Measurements from ENCODE around the gene ERC2.
"Not testable (repeated sequence)": the region's sequence is repeated elsewhere in the genome, so short reads cannot be mapped to it uniquely, and the experiment has no call there.

ERC2 gene

DNA sequence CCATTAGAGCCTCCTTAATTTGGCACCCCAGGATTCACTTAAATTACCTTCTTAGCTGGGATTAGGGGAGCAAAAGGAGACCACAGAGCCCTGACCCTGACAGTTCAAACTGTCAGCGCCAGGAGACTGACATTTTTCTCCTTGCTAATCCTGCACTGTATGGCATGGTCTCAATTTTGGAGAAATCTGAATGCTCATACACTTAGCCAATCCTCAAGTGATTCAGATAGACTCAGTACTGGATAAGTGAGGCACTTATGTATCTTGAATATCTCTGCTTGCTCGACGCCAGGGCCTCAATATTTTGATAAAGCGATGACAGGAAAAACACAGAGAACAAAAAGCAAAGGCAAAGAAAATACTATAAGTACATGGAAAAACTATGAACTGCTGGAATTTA lies 605.2 kb downstream of the ERC2 start:
- DNase-seq: no peak

DNA sequence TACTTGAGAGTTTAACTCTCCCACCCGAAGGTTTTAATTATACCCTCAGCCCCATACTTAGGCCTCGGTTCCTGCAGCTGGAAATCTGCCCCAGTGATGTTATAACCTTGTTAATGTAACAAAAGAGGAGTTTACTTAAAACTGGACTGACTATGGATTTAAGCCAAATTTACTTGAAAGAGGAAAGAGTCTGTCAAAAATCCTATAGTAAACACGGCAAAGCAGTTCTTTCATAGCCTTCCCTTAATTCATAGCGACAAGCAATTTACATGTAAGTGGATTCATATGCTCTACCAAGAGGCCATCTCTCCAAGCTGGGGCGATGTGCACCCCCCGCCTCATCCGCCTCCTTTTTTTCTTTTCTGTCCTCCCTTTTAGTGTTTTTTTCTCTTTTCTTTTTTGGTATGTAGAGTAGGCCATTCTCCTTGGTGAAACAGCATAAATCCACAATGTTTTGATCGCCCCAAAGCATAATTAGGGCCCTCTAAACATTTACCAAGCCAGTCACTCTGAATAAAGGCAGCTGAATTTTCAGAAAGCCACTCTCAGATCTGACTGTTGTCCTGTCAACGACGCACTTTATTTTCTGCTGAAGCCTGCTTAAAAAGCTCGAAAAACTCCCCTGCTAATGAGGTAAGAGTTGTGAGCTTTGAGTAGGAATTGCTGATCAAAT lies 608.1 kb downstream of the ERC2 start:
- DNase-seq: no peak

DNA sequence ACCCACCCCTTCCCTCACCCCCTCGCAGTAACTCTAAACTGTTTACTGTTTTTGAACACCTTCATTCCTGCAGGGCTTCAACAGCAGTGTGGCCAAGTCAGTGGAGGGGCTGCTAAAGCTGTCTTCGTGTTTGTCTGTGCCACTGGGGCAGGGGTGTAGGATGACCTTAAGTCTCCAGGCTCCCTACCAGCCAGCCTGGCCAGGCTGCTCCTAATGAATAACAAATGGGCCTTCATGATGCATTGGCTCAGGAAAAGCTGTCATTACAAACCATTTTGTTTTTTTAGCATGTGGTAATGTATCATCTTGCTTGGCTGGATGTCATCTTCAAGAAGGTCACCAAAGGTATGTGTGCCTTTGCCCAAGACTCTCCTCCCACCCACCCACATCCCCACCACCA lies 609.0 kb downstream of the ERC2 start:
- no peak for DNase-seq

DNA sequence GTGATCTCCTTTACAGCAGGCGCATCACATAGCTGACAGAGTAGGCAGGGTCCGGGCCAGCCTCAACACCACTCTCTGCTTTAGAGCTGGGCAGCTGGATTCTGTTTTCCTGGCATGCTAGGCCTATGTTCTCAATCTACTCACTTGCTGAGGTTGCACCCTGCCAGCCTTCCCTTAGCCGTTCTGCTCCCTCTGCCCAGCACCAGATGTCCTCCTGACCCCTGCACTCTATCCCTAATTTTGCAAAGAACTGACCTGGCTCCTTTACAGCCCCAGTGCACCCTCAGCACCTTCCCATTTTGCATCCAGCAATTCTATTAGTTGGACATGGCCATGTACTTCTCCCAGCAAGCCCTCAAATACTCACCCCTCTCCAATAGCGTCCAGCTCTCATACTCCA lies 609.5 kb downstream of the ERC2 start:
- no peak for DNase-seq

DNA sequence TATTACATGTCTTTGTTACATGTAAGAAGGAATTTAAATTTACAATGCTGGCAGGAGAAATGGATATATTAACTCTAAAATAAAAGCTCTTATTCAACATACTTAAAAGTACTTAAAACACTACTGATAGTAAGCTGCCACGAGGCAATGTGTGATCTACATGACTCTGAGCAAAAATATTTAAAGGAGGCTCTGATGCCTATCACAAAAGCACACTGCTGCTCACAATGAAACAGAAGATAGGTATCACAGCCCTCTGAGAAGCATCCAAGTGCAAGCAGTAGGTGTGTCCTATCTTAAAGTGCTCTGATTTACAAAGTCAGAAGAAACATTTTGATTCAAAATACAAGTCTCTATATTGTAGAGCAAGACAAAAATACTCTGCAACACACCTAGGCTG lies 610.0 kb downstream of the ERC2 start:
- DNase-seq: no peak

DNA sequence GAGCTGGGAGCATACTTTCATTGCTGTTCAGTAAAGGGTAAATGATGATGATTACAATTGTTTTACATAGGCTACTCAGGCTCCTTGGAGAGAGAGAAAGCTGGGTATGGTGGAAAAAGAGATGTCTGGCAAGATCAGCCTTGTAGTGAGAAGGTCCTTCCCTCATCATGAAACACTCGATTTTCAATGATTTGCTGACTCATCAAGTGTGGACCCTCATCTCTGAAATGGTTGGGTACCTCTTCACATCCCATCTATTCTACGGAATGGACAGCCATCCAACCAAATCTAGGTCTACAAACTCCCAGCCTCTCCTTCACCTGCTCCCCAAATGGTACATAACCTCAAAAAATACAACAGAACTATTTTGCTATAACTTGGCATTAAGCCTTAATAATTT lies 610.6 kb downstream of the ERC2 start:
- no peak for DNase-seq

DNA sequence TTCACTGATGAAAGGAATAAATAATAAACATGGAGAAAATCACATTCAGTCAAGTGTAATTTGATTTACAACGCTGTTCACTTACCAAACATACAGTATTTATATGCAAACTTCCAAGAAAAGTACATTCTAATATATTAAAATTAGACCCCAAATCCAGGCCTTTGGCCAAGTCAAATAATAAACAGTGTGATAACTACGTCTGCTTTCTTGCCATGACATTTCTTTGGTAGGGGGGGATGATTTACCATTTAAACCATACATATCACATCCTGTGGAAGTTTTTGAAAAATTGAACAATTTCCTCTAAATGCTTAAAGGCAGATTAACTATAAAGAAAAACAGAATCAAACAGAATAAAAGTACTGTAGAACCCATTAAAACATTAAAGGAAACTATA lies 613.0 kb downstream of the ERC2 start:
- DNase-seq: no peak

DNA sequence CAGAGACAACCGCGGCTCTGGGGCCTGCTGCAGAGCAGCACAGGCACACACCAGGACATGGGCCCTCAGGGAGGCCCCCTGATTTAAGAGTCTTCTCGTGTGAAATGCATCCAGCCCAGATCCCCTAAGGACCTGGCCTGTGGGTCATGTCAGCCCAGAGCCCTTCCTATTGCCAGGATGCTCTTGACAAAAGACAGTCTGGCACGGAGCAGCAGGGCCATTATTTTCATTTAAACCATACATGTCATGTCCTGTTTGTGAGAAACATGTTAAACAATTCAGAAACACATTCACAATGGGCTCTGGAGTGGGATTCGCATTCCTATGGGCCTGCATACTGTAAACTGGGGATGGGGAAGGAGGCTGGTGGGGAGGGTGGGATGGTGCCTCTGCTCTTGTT lies 613.8 kb downstream of the ERC2 start:
- DNase-seq: no peak

DNA sequence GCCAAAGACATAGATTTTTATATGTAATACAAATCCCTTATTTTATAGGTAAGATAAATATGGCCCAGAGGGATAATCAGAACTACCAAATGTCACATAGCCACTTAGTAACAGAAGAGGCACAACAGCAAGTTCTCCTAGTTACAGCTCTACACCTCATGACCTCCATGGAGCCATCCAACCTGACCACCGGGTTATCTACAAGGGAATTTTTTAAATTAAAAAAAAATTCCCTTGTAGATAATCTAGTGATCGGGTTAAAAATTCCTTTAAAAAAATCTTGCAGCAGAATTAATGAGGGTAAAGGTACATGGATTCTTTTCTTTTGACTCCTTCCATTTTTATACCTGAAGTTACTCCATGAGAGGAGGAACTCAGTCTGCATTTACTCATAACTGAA lies 615.9 kb downstream of the ERC2 start:
- DNase-seq: no peak

DNA sequence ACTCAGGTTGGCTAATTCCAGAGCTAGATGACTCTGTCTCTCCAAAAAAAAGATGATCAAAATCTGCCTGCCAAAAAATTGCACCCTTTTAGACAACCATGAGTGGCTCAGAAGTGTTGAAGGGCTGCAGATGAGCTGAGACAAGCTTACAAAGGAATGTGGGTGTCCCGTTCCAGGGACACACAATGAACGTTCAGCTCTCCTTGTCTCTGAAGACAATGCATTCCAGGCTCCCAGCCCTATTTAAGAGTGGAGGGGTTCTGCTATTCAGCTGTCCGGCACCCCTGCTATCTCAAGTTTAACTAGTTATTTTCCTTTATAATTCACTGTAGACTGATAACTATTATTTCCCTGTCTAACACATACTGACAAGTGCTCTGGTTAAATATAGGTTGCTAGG lies 626.1 kb downstream of the ERC2 start:
- no peak for DNase-seq

DNA sequence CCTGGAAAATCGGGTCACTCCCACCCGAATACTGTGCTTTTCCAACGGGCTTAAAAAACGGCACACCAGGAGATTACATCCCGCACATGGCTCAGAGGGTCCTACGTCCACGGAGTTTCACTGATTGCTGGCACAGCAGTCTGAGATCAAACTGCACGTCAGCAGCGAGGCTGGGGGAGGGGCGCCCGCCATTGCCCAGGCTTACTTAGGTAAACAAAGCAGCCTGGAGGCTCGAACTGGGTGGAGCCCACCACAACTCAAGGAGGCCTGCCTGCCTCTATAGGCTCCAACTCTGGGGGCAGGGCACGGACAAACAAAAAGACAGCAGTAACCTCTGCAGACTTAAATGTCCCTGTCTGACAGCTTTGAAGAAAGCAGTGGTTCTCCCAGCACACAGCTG lies 636.4 kb downstream of the ERC2 start:
- DNase-seq: not testable (repeated sequence)

DNA sequence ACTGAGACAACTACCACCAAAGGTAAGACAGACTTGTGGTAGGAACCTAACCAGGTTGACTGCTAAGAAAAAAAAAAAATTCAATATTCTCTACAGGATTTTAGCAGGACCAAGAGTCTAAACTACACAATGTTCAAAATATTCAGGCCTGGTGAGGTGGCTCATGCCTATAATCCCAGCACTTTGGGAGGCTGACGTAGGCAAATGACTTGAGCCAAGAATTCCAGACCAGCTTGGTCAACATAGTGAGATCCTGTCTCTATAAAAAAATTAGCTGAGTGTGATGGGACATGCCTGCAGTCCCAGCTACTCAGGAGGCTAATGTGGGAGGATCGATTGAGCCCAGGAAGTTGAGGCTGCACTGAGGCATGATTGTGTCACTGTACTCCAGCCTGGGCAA lies 639.6 kb downstream of the ERC2 start:
- DNase-seq: no peak

DNA sequence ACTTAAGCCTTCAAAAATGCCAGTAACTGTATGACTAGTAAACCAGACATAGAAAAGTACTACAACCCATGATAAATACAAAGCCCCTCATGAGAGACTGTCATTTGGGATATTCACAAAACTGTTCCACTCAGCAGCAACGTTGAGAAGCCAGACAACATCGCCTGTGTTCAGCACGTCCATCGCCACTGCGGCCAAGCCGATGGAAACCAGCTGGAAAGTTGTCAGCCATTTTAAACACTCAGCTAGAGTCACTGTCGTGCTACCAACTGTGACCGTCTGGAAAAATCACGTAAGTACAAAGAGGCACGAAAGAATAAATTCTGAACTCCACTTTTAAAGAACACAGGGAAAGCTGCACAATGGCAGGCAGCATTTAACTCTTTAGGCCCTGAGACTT lies 640.5 kb downstream of the ERC2 start:
- no peak for DNase-seq

DNA sequence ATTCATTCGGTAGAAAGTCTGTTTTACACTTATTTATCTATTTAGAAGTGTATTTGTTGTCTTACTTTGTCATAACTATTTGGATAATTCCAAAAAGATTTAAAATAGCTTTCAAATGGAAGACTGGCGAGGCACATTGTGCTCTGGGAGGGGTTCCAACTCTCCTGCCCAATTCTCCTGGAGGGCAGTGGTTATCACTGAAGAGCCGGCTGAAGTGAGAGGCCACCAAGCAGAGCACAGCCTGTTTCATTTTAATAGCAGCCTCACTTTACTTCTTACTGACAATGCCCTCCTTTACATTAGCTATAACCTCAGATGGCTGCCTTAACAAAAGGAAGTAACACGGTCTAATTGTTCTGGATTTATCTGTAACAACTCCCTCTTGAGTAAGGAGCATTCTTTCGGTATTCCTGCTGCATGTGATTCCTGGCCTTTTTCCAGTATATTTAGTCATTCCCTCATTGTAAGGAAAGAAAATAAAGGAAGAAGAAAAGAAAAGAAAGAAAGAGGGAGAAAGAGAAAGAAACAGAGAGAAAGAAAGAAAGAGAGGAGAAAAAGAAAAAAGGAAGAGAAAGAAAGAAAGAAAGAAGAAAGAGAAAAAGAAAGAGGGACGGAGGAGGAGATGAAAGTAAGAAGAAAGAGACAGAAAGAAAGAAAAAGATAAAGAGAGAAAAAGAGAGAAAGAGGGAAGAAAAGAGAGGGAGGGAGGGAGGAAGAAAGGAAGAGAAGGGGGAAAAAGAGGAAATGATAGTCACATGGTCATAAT lies 641.4 kb downstream of the ERC2 start:
- DNase-seq: no peak

DNA sequence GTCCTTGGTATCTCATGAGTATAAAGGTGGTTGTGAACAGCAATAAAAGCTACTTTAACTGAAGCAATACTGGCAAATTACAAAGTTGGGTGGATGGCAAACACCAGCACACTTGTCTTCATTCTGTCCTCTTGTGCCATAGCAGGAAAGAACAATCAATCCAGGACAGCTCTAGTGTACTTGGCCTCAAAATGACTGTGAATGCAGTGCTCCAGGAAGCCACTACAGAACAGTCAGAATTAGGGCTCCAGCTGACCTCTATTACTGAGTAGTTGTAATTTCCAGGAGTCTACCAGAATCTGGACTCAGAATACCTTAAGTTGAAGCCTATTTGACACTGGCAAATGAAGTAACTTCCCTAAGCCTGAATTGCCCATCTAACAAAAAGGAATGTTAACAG lies 642.2 kb downstream of the ERC2 start:
- no peak for DNase-seq

DNA sequence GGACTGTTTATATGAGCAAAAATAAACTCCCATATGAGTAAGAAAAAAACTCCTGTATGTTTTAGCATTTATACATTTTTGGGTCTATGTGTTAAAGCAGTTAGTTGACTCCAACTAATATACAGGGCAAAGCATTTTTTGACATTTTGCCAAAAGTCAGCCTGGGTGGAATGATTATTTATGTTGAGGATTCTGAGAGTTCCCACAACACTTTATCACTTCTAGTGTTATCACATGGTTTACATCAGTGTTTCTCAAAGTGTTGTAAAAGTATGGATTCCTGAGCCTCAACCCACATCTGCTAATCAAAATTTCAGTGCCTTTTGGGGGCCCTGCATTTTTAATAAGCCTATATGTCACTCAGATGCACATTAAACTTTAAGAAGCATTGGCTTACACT lies 643.9 kb downstream of the ERC2 start:
- DNase-seq: no peak

DNA sequence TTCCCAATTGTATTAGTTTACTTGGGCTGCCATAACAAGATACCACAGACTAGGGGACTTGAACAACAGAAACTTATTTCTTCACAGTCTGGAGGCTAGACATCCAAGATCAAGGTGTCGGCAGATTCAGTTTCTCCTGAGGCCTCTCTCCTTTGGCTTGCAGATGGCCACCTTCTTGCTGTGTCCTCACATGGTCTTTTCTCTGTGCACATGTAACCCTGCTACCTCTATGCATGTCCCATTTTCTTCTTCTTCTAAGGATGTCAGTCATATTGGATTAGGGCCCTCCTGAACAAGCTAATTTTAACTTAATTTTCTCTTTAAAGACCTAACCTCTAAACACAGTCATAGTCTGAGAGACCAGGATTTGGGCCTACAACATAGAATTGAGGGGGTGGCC lies 644.4 kb downstream of the ERC2 start:
- no peak for DNase-seq

DNA sequence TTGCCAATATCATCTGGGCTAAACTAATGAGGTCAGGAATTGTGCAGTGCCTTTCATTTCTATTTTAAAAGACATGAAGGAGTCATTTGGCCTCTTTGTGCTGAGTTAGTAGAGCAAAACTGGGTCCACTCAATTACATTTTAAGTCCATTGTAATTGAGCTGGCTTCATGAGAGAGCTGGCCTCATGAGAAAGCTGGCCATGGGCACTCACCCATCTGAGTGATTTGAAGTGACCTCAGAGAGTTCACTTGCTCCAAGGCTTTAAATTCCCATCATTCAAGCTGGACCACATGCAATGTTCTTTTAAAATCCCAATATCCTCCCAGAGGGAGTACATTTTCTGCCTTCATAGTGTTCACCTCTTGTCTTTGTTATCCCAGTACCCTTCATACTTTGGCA lies 645.3 kb downstream of the ERC2 start:
- DNase-seq: no peak

DNA sequence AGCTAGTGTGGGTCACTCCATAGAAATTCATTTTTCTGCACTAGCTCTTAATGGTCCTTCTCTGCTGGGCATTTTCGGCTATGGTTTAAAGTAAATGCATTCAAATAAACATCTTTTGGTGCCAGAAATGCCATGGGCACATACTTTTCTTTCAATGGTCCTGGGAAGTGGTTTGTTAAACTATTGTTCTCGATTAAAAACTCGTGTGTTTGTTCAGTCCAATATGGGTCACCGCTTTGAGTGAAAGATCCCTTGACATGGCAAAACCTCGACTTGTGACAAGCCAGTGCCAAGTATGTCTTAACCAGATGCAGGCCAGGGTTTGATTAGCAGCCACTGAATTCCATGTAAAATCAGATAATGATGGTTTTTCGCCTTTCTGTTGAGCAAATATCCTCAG lies 649.3 kb downstream of the ERC2 start:
- DNase-seq: no peak

DNA sequence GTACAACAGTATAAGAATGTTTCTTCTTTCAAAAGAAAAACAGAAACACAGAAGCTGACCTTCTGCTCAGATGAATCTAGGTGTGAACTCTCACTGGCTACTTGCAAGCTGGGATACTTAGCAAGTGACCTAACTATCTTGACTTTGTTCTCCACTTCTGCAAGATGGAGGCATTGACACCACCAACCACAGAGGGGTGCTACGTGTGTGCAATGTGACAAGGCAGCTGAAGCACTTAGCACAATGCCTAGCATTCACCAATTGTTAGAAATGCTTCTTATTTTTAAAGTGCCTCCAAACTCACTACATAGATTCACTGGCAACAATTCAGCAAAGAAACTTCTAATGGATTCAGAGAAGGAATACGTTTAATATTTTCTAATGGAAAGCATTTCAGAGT lies 649.8 kb downstream of the ERC2 start:
- no peak for DNase-seq

DNA sequence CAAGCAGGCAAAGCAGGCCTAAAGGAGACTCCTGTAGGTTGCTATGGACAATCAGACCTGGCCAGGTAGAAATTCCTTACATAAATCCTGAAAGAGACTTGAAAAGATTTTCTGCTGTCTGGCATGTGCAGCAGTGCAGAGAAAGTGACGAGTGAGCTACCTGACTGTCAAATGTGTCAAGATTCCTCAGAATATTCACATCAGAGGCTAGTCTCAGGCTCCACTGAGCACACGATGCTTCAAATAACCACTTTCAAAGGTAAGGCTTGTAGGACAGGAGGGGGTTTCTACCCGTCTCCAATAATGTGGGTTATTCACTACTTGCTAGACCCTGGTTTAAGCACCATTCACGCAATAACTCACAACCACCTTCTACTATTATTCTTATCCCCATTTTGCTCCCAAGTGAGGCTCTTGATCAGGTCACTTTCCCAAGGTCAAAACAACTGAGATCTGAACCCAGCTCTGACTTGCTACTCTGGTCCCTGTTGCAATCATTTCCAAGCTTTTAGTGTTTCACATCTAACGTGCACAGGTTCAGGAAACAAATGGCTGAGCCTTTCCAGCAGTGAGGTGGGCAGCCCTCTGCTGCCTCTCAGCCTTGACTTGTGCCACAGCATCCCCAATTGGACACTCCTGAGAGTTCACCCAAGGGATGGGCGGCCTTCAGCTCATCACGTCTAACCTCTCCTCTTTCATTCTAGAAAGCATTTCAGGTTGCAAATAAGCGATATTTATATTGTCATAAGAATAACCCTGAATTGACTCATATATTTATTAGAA lies 651.3 kb downstream of the ERC2 start:
- no peak for DNase-seq

DNA sequence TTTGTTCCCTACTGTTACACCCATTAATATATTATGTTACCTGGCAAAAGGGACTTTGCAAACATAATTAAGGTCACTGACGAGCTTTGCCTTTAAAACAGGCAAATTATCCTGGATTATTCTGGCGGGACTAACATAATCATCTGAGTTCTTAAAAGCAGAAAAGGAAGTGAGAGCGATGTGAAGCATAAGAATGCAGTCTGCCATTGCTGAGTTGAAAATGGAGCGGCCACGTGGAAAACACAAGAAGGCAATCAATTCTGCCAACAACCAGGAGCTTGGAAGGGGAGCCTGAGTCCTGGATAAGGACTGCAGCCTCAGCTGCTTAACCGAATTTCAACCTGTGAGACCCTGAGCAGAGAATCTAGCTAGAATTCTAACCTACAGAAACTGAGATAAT lies 653.0 kb downstream of the ERC2 start:
- DNase-seq: no peak

DNA sequence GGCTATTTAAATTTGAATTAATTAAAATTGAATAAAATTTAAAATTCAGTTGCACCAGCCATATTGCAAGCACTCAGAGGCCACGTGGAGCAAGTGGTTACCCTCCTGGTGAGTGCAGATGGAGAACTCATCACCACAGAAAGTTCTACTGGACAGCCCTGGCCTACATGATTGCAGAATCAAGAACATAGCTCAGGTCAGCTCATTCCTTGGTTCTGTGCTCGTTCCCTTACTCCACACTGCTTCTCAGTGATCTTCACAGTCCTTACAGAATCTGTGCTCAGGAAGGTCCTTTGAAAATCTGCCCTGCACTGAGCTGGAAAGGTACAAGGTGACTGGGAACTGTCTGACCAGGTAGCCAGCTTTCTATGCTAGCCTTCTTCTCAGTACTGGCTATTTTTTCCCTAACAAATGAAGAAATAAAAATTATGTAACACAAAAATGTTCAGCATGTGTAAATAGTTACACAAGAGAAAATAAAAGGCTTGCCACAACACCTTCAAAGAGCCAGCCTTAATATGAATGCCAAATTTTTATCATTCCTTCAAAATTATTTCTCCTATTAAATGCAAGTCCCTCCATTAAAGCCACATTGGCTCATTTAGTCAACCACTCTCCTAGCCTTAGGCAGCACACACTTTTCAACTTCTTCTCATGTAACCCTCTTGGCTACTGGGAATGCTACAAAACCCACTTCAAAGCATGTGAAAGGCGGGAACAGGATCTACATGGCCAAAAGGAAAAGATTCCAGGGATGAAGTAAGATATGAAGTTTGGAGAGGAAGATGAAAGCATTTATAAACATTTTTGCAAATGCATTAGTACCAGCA lies 654.8 kb downstream of the ERC2 start:
- DNase-seq: no peak

Data from CD4-positive, alpha-beta T cell treated with Interleukin-17A for 4 hours (primary cell).